ENCODE measurements around the gene CALU. TPM values are rescaled to one million over a fixed set of nuclear protein-coding genes. Genes with fewer than 3 reads are reported as not detected.
A peak's percentile ranks its signal among the peaks of the same experiment; 100 is the strongest.

The CALU gene
- total and polyA plus RNA-seq, 2 donors (not counting 1 experiment from before 2014, with no cell fraction given), result 5.1 to 11.2 TPM

- peak overlapping the region; percentile 67 for H3K4me3 Mint-ChIP-seq
- TF ChIP-seq, protein P1, sequence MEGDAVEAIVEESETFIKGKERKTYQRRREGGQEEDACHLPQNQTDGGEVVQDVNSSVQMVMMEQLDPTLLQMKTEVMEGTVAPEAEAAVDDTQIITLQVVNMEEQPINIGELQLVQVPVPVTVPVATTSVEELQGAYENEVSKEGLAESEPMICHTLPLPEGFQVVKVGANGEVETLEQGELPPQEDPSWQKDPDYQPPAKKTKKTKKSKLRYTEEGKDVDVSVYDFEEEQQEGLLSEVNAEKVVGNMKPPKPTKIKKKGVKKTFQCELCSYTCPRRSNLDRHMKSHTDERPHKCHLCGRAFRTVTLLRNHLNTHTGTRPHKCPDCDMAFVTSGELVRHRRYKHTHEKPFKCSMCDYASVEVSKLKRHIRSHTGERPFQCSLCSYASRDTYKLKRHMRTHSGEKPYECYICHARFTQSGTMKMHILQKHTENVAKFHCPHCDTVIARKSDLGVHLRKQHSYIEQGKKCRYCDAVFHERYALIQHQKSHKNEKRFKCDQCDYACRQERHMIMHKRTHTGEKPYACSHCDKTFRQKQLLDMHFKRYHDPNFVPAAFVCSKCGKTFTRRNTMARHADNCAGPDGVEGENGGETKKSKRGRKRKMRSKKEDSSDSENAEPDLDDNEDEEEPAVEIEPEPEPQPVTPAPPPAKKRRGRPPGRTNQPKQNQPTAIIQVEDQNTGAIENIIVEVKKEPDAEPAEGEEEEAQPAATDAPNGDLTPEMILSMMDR (IDR thresholded peaks at IDR 0.05), result no peak
- no peak for TF ChIP-seq EZH2 (IDR thresholded peaks at IDR 0.05; ENCODE audit: borderline replicate concordance, insufficient read depth, low read depth, low read length, poor library complexity, severe bottlenecking)
- ATAC-seq (ENCODE audit: low read depth) (no peak), DNase-seq (no peak)
- H3K9me3 ChIP-seq (ENCODE audit: control extremely low read depth in 1 of 3, control insufficient read depth in 2 of 3, insufficient read depth in 1 of 3, low read length in 2 of 3), result no peaks in the 10 kb centered on the region
- no peaks in the 10 kb centered on the region for H3K27me3 Mint-ChIP-seq
- no peaks in the 10 kb centered on the region for H3K9me3 Mint-ChIP-seq (ENCODE audit: insufficient read depth)
- 100% methylated on average over 1 of the region's 4 CpGs for WGBS (ENCODE audit: insufficient coverage)
- no peak overlapping the region for H2AFZ ChIP-seq (ENCODE audit: insufficient read depth, low read depth, low read length, poor library complexity, severe bottlenecking)
- no peak overlapping the region for H3K9ac ChIP-seq (ENCODE audit: low read length)
- ChIA-PET CTCF (no interaction called here), POLR2A (no interaction called here)
- peaks cover 13% of the 10 kb centered on the region for H4K20me1 ChIP-seq (ENCODE audit: control insufficient read depth, insufficient read depth, low read length, poor library complexity, severe bottlenecking)
- H3K79me2 ChIP-seq (ENCODE audit: control insufficient read depth, insufficient read depth, low read length), result peaks cover 49% of the 10 kb centered on the region
- no peak overlapping the region for H3K4me3 ChIP-seq (ENCODE audit: control extremely low read depth in 1 of 5, extremely low read depth in 1 of 5, insufficient read depth in 1 of 5, low read depth in 2 of 5, low read length in 4 of 5)
- H3K36me3 ChIP-seq (replicated peaks in 1 of 2; ENCODE audit: control extremely low read depth in 1 of 2, control insufficient read depth in 1 of 2, extremely low read depth in 1 of 2, insufficient read depth in 2 of 2, low read length in 1 of 2), result no peaks in the 10 kb centered on the region
- no peak overlapping the region for H3K27ac ChIP-seq (ENCODE audit: low read length in 2 of 2)
- peaks cover 34 to 49% of the 10 kb centered on the region in 2 donors for H3K4me1 ChIP-seq (ENCODE audit: control insufficient read depth in 2 of 2, insufficient read depth in 2 of 2, low read length in 2 of 2)
- peaks cover 41% of the 10 kb centered on the region for H3K4me1 Mint-ChIP-seq
- intact Hi-C loops (cut with micrococcal nuclease), result loop anchor here (5.0 to 10.0 kb wide), 5 partner anchors 260 to 1335 kb away; partner anchors contain the start of genes ARF5, GCC1, HILPDA and KLHDC10
- no peaks in the 10 kb centered on the region for H3K27me3 ChIP-seq (replicated peaks in 1 of 4; ENCODE audit: control extremely low read depth in 1 of 4, control insufficient read depth in 3 of 4, insufficient read depth in 4 of 4, low read length in 3 of 4)
- no peak overlapping the region for H3K4me2 ChIP-seq (replicated peaks; ENCODE audit: low read depth, low read length, poor library complexity, severe bottlenecking)
- no peak overlapping the region for H3K27ac Mint-ChIP-seq
Observed at GRCh38 chr7:128737441-128737840, 1.7 kb upstream of the CALU start.

GRCh38 chr7:128737867-128738385 lies 1.2 kb upstream of the CALU start:
- H3K27ac ChIP-seq (ENCODE audit: low read length in 2 of 2), result no peak overlapping the region
- peaks cover 41% of the 10 kb centered on the region for H3K4me1 Mint-ChIP-seq
- peak overlapping the region; percentile 82 for H2AFZ ChIP-seq (ENCODE audit: insufficient read depth, low read depth, low read length, poor library complexity, severe bottlenecking)
- peaks cover 54% of the 10 kb centered on the region for H3K79me2 ChIP-seq (ENCODE audit: control insufficient read depth, insufficient read depth, low read length)
- H3K4me2 ChIP-seq (replicated peaks; ENCODE audit: low read depth, low read length, poor library complexity, severe bottlenecking), result no peak overlapping the region
- WGBS (ENCODE audit: insufficient coverage), result no CpG with 5 or more reads among the region's 1 CpG
- no peak for TF ChIP-seq EZH2 (IDR thresholded peaks at IDR 0.05; ENCODE audit: borderline replicate concordance, insufficient read depth, low read depth, low read length, poor library complexity, severe bottlenecking)
- peaks cover 34 to 49% of the 10 kb centered on the region in 2 donors for H3K4me1 ChIP-seq (ENCODE audit: control insufficient read depth in 2 of 2, insufficient read depth in 2 of 2, low read length in 2 of 2)
- DNase-seq, result no peak
- H3K9me3 ChIP-seq (ENCODE audit: control extremely low read depth in 1 of 3, control insufficient read depth in 2 of 3, insufficient read depth in 1 of 3, low read length in 2 of 3), result no peaks in the 10 kb centered on the region
- H3K4me3 Mint-ChIP-seq, result peak overlapping the region; percentile 100
- H3K27ac Mint-ChIP-seq, result peak overlapping the region; percentile 28
- no peak for ATAC-seq (ENCODE audit: low read depth)
- H3K9ac ChIP-seq (ENCODE audit: low read length), result peak overlapping the region; percentile 90
- CTCF ChIA-PET, result interaction anchor here (1.0 kb wide), 1 partner anchor 481 kb away, joined by 5 read pairs; no protein-coding TSS in a partner anchor
- H4K20me1 ChIP-seq (ENCODE audit: control insufficient read depth, insufficient read depth, low read length, poor library complexity, severe bottlenecking), result peaks cover 13% of the 10 kb centered on the region
- intact Hi-C loops (cut with micrococcal nuclease), result loop anchor here (2.0 to 10.0 kb wide), 7 partner anchors 125 to 1334 kb away; partner anchors contain the start of genes ARF5, ATP6V1F, GCC1 and HILPDA
- H3K4me3 ChIP-seq (ENCODE audit: control extremely low read depth in 1 of 5, extremely low read depth in 1 of 5, insufficient read depth in 1 of 5, low read depth in 2 of 5, low read length in 4 of 5), result peak overlapping the region in 1 of 5 experiments; percentile 91
- POLR2A ChIA-PET, result interaction anchor here (0.5 to 1.0 kb wide), 2 partner anchors 126 to 317 kb away, joined by 3 read pairs; partner anchors contain the start of gene TNPO3
- H3K27me3 Mint-ChIP-seq, result no peaks in the 10 kb centered on the region
- no peaks in the 10 kb centered on the region for H3K9me3 Mint-ChIP-seq (ENCODE audit: insufficient read depth)
- H3K36me3 ChIP-seq (replicated peaks in 1 of 2; ENCODE audit: control extremely low read depth in 1 of 2, control insufficient read depth in 1 of 2, extremely low read depth in 1 of 2, insufficient read depth in 2 of 2, low read length in 1 of 2), result no peaks in the 10 kb centered on the region
- H3K27me3 ChIP-seq (replicated peaks in 1 of 4; ENCODE audit: control extremely low read depth in 1 of 4, control insufficient read depth in 3 of 4, insufficient read depth in 4 of 4, low read length in 3 of 4), result no peaks in the 10 kb centered on the region

All from B cell (primary cell).